Stimulated activated naive B cell treated with anti-CD40 and anti-IgM and Interleukin-4, amounts not matched to agents 10 μg/mL and 1 μg/mL and 100 μg/mL, for 72 hours (primary cell): ENCODE measurements around the gene SHROOM1.

Source experiments
- ATAC-seq, 2 donors: fragments of 150-1000 bp; cut with Tn5 transposase; replicated peaks; 2 replicates each; pipeline ENCODE4 v1.10.0; 2021; ENCODE audit warnings: moderate library complexity in 1 of 2
- DNase-seq: peaks from one replicate; pipeline ENCODE4 v3.0.0; 2021
- H3K27ac Mint-ChIP-seq: one replicate; pipeline ENCODE4 v1.8.0; 2022; ENCODE audit warnings: mild to moderate bottlenecking, mixed read lengths
- H3K27me3 Mint-ChIP-seq, 2 donors: one replicate each; pipeline ENCODE4 v1.8.0; 2022; ENCODE audit warnings: mixed read lengths in 2 of 2
- H3K36me3 Mint-ChIP-seq, 2 donors: one replicate each; pipeline ENCODE4 v1.8.0; 2022; ENCODE audit warnings: mixed read lengths in 2 of 2, mild to moderate bottlenecking in 1 of 2
- H3K4me1 Mint-ChIP-seq, 2 donors: one replicate each; pipeline ENCODE4 v1.8.0; 2022; ENCODE audit warnings: mixed read lengths in 2 of 2, mild to moderate bottlenecking in 1 of 2
- H3K4me3 Mint-ChIP-seq, 2 donors: one replicate each; pipeline ENCODE4 v1.8.0; 2022; ENCODE audit warnings: mild to moderate bottlenecking in 2 of 2, mixed read lengths in 2 of 2, moderate library complexity in 1 of 2
- H3K9me3 Mint-ChIP-seq, 2 donors: one replicate each; pipeline ENCODE4 v1.8.0; 2022; ENCODE audit warnings: mixed read lengths in 2 of 2, mild to moderate bottlenecking in 1 of 2

Gene SHROOM1

GRCh38 chr5:132777209-132778069 is 53.0 kb downstream of the SHROOM1 start, which contains the start of gene SEPTIN8:
TSS of gene SEPTIN8 (minus strand) at chr5:132777239. CDS start at chr5:132777137, 102 bp downstream.
- DNase-seq (peak; percentile 28), ATAC-seq (peak; percentile 75 to 84)
- Mint-ChIP-seq H3K36me3 (no peaks in the 10 kb centered on the region), H3K4me1 (peaks cover 5 to 14% of the 10 kb centered on the region in 2 donors), H3K9me3 (no peaks in the 10 kb centered on the region), H3K27me3 (peaks cover 54 to 79% of the 10 kb centered on the region in 2 donors), H3K27ac (peak within 1 kb of the TSS; percentile 56), H3K4me3 (peak within 1 kb of the TSS; percentile 77 to 81)

- peaks cover 48 to 79% of the 10 kb centered on the region in 2 donors for H3K27me3 Mint-ChIP-seq
- ATAC-seq (no peak), DNase-seq (no peak)
- no peak overlapping the region for H3K27ac Mint-ChIP-seq
- H3K36me3 Mint-ChIP-seq: no peaks in the 10 kb centered on the region
- no peaks in the 10 kb centered on the region for H3K9me3 Mint-ChIP-seq
- H3K4me3 Mint-ChIP-seq: peak overlapping the region in 1 of 2 donors; percentile 77
- H3K4me1 Mint-ChIP-seq: peaks cover 5 to 8% of the 10 kb centered on the region in 2 donors
Observed at GRCh38 chr5:132776938-132777208, 53.6 kb downstream of the SHROOM1 start.

DNA sequence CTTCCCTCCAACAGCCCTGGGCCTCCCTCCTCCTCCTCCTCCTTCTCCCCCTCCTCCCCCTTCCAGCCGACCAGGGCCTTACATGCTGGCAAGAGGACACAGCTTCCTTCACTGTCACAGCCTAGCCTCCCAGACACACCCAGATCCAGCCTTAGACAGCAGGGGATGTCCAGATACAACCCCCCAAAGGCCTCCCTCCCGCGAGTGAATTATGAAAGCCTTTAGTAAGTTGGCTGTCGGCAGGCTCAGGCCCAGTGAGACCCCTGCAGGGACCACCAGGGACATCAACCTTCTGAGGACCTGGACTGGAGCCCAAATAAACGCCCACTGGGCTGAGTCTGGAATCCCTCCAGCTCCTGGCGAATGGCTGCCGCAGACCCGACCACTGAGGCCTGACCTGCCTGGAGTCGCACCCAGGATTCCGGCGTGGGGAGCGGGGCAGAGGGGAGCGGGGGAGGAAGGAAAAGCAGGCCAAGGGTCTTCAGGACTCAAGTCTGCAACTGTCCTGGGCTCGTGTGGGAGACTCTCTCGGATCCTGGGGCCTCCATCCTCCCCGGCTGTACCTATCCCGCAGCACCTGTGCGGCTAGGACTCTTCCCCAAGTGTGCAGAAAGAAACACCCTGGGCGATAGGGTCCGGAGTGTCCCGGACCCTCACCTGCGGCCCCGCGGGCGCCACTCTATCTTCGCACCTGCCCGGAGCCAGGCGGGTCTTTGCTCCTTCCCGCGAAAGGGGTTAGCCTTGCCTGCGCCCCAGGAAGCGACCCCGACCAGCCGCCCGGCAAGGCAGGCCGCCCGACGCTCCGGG is 54.1 kb downstream of the SHROOM1 start:
- peak overlapping the region; percentile 56 for H3K27ac Mint-ChIP-seq
- no peak for DNase-seq
- H3K27me3 Mint-ChIP-seq: peaks cover 43 to 74% of the 10 kb centered on the region in 2 donors
- peak overlapping the region; percentile 60 to 77 for H3K4me3 Mint-ChIP-seq
- H3K36me3 Mint-ChIP-seq: no peaks in the 10 kb centered on the region
- ATAC-seq: peak; percentile 27 to 32
- H3K9me3 Mint-ChIP-seq: no peaks in the 10 kb centered on the region
- peaks cover 5 to 8% of the 10 kb centered on the region in 2 donors for H3K4me1 Mint-ChIP-seq

- no peak for DNase-seq
- H3K4me1 Mint-ChIP-seq: peaks cover 5 to 8% of the 10 kb centered on the region in 2 donors
- H3K4me3 Mint-ChIP-seq: no peak overlapping the region
- no peak overlapping the region for H3K27ac Mint-ChIP-seq
- peaks cover 41 to 69% of the 10 kb centered on the region in 2 donors for H3K27me3 Mint-ChIP-seq
- ATAC-seq: no peak
- H3K36me3 Mint-ChIP-seq: no peaks in the 10 kb centered on the region
- H3K9me3 Mint-ChIP-seq: no peaks in the 10 kb centered on the region
Observed at GRCh38 chr5:132775476-132775961, 54.9 kb downstream of the SHROOM1 start.

GRCh38 chr5:132774896-132775295 is 55.6 kb downstream of the SHROOM1 start:
- ATAC-seq (no peak), DNase-seq (no peak)
- H3K36me3 Mint-ChIP-seq: no peaks in the 10 kb centered on the region
- no peak overlapping the region for H3K27ac Mint-ChIP-seq
- no peaks in the 10 kb centered on the region for H3K9me3 Mint-ChIP-seq
- peaks cover 39 to 66% of the 10 kb centered on the region in 2 donors for H3K27me3 Mint-ChIP-seq
- peaks cover 5 to 8% of the 10 kb centered on the region in 2 donors for H3K4me1 Mint-ChIP-seq
- no peak overlapping the region for H3K4me3 Mint-ChIP-seq

- Mint-ChIP-seq H3K27ac (no peak overlapping the region), H3K4me3 (no peak overlapping the region), H3K27me3 (peaks cover 34 to 62% of the 10 kb centered on the region in 2 donors), H3K36me3 (no peaks in the 10 kb centered on the region), H3K9me3 (no peaks in the 10 kb centered on the region), H3K4me1 (peaks cover 5 to 8% of the 10 kb centered on the region in 2 donors)
- ATAC-seq (no peak), DNase-seq (no peak)
Observed at GRCh38 chr5:132774406-132774805, 56.0 kb downstream of the SHROOM1 start.

GRCh38 chr5:132773601-132774355 is 56.7 kb downstream of the SHROOM1 start:
- Mint-ChIP-seq H3K4me1 (peaks cover 5 to 8% of the 10 kb centered on the region in 2 donors), H3K27me3 (peaks cover 29 to 58% of the 10 kb centered on the region in 2 donors), H3K4me3 (no peak overlapping the region), H3K9me3 (no peaks in the 10 kb centered on the region), H3K36me3 (no peaks in the 10 kb centered on the region), H3K27ac (no peak overlapping the region)
- DNase-seq: no peak
- no peak for ATAC-seq

DNA sequence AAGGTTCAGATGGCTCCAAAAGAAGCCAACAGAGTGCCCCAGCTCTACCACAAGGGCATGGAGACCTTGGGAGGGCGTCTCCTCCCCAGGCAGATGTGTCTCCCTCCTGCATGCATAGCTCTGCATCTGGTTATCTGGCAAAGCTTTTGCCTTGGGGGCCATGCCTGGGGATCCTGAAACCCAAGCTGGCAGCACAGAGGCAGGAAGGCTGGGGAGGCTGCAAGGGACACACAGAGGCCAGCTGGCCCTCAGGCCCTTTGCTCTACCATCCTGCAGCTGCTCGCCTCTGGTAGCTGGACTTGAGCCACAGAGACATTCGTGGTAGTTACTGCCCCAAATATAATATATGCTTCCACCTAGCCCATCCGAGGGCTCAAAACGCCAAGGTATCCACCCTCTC is 57.3 kb downstream of the SHROOM1 start:
- Mint-ChIP-seq H3K4me1 (peaks cover 3 to 4% of the 10 kb centered on the region in 2 donors), H3K4me3 (no peak overlapping the region), H3K36me3 (no peaks in the 10 kb centered on the region), H3K9me3 (no peaks in the 10 kb centered on the region), H3K27me3 (peaks cover 22 to 57% of the 10 kb centered on the region in 2 donors), H3K27ac (no peak overlapping the region)
- ATAC-seq: no peak
- DNase-seq: no peak

GRCh38 chr5:132772291-132773070 is 58.0 kb downstream of the SHROOM1 start:
- Mint-ChIP-seq H3K27ac (no peak overlapping the region), H3K36me3 (no peaks in the 10 kb centered on the region), H3K4me1 (no peaks in the 10 kb centered on the region), H3K4me3 (no peak overlapping the region), H3K9me3 (no peaks in the 10 kb centered on the region), H3K27me3 (peaks cover 18 to 53% of the 10 kb centered on the region in 2 donors)
- ATAC-seq (no peak), DNase-seq (no peak)
